Glutamatergic neuron (in vitro differentiated cells): Measurements from ENCODE around the gene MANBA. TPM values are rescaled to one million over a fixed set of nuclear protein-coding genes. Genes with fewer than 3 reads are reported as not detected.
A peak's percentile ranks its signal among the peaks of the same experiment; 100 is the strongest.

Source experiments
- DNase-seq: peaks from one replicate; pipeline ENCODE4 v3.0.0; 2022
- H3K27ac Mint-ChIP-seq: one replicate; pipeline ENCODE4 v1.8.0; 2020; ENCODE audit warnings: mild to moderate bottlenecking, mixed read lengths, inconsistent platforms; ENCODE audit not compliant: unreplicated experiment
- H3K27me3 Mint-ChIP-seq: one replicate; pipeline ENCODE4 v1.8.0; 2020; ENCODE audit warnings: mild to moderate bottlenecking, moderate library complexity, mixed read lengths, inconsistent platforms; ENCODE audit not compliant: unreplicated experiment
- H3K36me3 Mint-ChIP-seq: one replicate; pipeline ENCODE4 v1.8.0; 2020; ENCODE audit warnings: mild to moderate bottlenecking, mixed read lengths, inconsistent platforms; ENCODE audit not compliant: unreplicated experiment
- H3K4me1 Mint-ChIP-seq: one replicate; pipeline ENCODE4 v1.8.0; 2020; ENCODE audit warnings: mild to moderate bottlenecking, low read depth, mixed read lengths, inconsistent platforms; ENCODE audit not compliant: unreplicated experiment
- H3K4me3 Mint-ChIP-seq: one replicate; pipeline ENCODE4 v1.8.0; 2020; ENCODE audit warnings: mild to moderate bottlenecking, mixed read lengths, inconsistent platforms; ENCODE audit not compliant: unreplicated experiment
- H3K9me3 Mint-ChIP-seq: one replicate; pipeline ENCODE4 v1.8.0; 2020; ENCODE audit warnings: mild to moderate bottlenecking, moderate library complexity, mixed read lengths, inconsistent platforms; ENCODE audit not compliant: unreplicated experiment
- total RNA-seq: library from RNA; stranded (reverse); fragmentation: NEBNext Ultra II Directional; extraction: Animal tissue kit (Norgen Biotek cat#: 25700); gene quantifications from one replicate; pipeline ENCODE4 v1.2.1, GENCODE V29; 2021; ENCODE audit not compliant: unreplicated experiment
- TF ChIP-seq, protein P1 (sequence below): fragments of 200-600 bp; sonication (generic); IDR thresholded peaks from one replicate; pipeline ENCODE4 v1.5.0; 2021; ENCODE audit not compliant: partially characterized antibody, unreplicated experiment

Gene MANBA
- total RNA-seq, 1 donor from 2014 or later: 13.0 TPM

GRCh38 chr4:102772738-102773340, 12.1 kb upstream of the MANBA start:
- H3K27ac Mint-ChIP-seq: no peak overlapping the region
- DNase-seq: no peak
- no peak overlapping the region for H3K4me3 Mint-ChIP-seq
- H3K27me3 Mint-ChIP-seq: no peaks in the 10 kb centered on the region
- no peaks in the 10 kb centered on the region for H3K4me1 Mint-ChIP-seq
- no peaks in the 10 kb centered on the region for H3K9me3 Mint-ChIP-seq
- TF ChIP-seq, protein P1, sequence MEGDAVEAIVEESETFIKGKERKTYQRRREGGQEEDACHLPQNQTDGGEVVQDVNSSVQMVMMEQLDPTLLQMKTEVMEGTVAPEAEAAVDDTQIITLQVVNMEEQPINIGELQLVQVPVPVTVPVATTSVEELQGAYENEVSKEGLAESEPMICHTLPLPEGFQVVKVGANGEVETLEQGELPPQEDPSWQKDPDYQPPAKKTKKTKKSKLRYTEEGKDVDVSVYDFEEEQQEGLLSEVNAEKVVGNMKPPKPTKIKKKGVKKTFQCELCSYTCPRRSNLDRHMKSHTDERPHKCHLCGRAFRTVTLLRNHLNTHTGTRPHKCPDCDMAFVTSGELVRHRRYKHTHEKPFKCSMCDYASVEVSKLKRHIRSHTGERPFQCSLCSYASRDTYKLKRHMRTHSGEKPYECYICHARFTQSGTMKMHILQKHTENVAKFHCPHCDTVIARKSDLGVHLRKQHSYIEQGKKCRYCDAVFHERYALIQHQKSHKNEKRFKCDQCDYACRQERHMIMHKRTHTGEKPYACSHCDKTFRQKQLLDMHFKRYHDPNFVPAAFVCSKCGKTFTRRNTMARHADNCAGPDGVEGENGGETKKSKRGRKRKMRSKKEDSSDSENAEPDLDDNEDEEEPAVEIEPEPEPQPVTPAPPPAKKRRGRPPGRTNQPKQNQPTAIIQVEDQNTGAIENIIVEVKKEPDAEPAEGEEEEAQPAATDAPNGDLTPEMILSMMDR: no peak
- H3K36me3 Mint-ChIP-seq: no peaks in the 10 kb centered on the region

DNA sequence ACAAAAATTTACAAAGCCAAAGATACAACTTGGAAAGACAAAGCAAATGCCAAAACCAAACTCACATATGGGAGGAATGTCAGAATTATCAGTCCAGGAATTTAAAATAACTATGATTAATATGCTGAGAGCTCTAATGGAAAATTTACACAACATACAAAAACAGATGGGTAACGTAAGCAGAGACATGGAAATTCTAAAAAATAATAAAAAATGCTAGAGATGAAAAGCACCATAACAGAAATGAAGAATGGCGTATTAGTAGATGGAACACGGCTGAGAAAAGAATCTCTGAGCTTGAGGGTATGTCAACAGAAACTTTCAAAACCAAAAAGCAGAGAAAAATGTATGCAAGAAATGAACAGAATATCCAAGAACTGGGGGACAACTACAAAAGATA, 4.1 kb upstream of the MANBA start:
- H3K4me1 Mint-ChIP-seq: peaks cover 4% of the 10 kb centered on the region
- peaks cover 6% of the 10 kb centered on the region for H3K27me3 Mint-ChIP-seq
- H3K9me3 Mint-ChIP-seq: peaks cover 7% of the 10 kb centered on the region
- no peak overlapping the region for H3K27ac Mint-ChIP-seq
- H3K36me3 Mint-ChIP-seq: no peaks in the 10 kb centered on the region
- H3K4me3 Mint-ChIP-seq: no peak overlapping the region
- TF ChIP-seq, protein P1: no peak
- no peak for DNase-seq

DNA sequence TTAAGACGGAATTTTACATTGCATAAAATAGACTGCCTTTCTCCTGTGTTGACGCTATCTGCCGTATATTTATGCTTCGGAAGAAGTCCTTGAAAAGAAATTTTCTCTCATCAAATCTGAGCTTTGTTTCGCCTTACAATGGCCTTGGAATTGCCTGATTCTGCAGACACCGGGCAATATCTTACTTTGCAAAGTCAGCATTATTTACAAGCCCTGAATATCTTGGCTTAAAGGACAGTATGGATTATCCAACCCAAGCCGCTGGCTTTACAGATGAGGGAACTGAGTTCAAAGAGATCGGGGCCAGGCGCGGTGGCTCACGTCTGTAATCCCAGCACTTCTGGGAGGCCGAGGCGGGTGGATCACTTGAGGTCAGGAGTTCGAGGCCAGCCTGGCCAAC, 1.1 kb upstream of the MANBA start:
- H3K36me3 Mint-ChIP-seq: no peaks in the 10 kb centered on the region
- H3K27ac Mint-ChIP-seq: no peak overlapping the region

DNA sequence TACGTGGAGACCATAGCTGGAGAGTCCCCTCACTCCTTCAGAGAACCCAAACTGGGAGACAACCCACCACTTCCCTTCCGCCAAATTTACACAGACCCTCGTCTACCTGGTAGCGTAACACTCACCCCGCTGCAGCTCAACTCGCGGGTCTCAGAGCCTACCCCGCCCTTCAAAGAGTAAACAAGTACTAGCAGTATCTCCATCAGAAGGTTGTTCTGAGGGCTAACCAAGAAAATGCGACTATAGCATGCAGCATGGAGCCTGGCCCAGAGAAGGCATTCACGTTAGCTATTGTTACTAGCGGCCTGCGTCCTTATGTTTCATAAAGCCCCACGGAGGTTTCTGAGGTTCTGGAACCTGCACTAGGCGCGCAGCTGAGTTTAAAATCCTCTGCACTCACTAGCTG, 531 bp upstream of the MANBA start:
- Mint-ChIP-seq H3K4me3 (peak overlapping the region; percentile 91), H3K27me3 (peaks cover 12% of the 10 kb centered on the region), H3K9me3 (peaks cover 10% of the 10 kb centered on the region), H3K27ac (peak overlapping the region; percentile 92), H3K36me3 (no peaks in the 10 kb centered on the region), H3K4me1 (peaks cover 7% of the 10 kb centered on the region)
- TF ChIP-seq, protein P1: no peak
- DNase-seq: no peak

More for the DNA sequence above, 1.1 kb upstream of the MANBA start:
- H3K4me3 Mint-ChIP-seq: peak overlapping the region; percentile 91
- DNase-seq: no peak
- peaks cover 7% of the 10 kb centered on the region for H3K4me1 Mint-ChIP-seq
- H3K27me3 Mint-ChIP-seq: peaks cover 12% of the 10 kb centered on the region
- peaks cover 10% of the 10 kb centered on the region for H3K9me3 Mint-ChIP-seq
- TF ChIP-seq, protein P1: no peak

GRCh38 chr4:102759831-102760644, 730 bp downstream of the MANBA start:
- H3K4me3 Mint-ChIP-seq: peak overlapping the region; percentile 99
- H3K36me3 Mint-ChIP-seq: no peaks in the 10 kb centered on the region
- peaks cover 10% of the 10 kb centered on the region for H3K9me3 Mint-ChIP-seq
- DNase-seq: no peak
- H3K4me1 Mint-ChIP-seq: peaks cover 7% of the 10 kb centered on the region
- peaks cover 12% of the 10 kb centered on the region for H3K27me3 Mint-ChIP-seq
- peak overlapping the region; percentile 96 for H3K27ac Mint-ChIP-seq
- TF ChIP-seq, protein P1: no peak
